GM04503 (cell line): Measurements from ENCODE around the gene CHN2.

Experiments used
- DNase-seq: peaks from one replicate; pipeline ENCODE4 v3.0.0-alpha.2; 2012; ENCODE audit warnings: low read depth

CHN2 gene

GRCh38 chr7:29401769-29402168, 207.2 kb downstream of the CHN2 start:
- no peak for DNase-seq

- DNase-seq = no peak
Measured at GRCh38 chr7:29405891-29406290, 211.3 kb downstream of the CHN2 start.

GRCh38 chr7:29406366-29406765, 211.8 kb downstream of the CHN2 start:
- no peak for DNase-seq

- DNase-seq = peak; percentile 40
Measured at GRCh38 chr7:29408841-29409243, 214.3 kb downstream of the CHN2 start.

- no peak for DNase-seq
Measured at GRCh38 chr7:29410996-29411395, 216.4 kb downstream of the CHN2 start.

- no peak for DNase-seq
Measured at GRCh38 chr7:29412912-29413311, 218.3 kb downstream of the CHN2 start.

- DNase-seq = no peak
Measured at GRCh38 chr7:29413626-29414136, 219.1 kb downstream of the CHN2 start.

- no peak for DNase-seq
Measured at GRCh38 chr7:29414216-29414615, 219.6 kb downstream of the CHN2 start.

- DNase-seq = no peak
Measured at GRCh38 chr7:29415215-29415614, 220.6 kb downstream of the CHN2 start.

- DNase-seq = no peak
Measured at GRCh38 chr7:29416276-29416937, 221.8 kb downstream of the CHN2 start.

GRCh38 chr7:29416938-29417305, 222.3 kb downstream of the CHN2 start:
- no peak for DNase-seq

GRCh38 chr7:29418056-29418455, 223.5 kb downstream of the CHN2 start:
- DNase-seq = no peak

GRCh38 chr7:29418651-29419050, 224.1 kb downstream of the CHN2 start:
- DNase-seq = no peak

GRCh38 chr7:29420011-29420410, 225.4 kb downstream of the CHN2 start:
- no peak for DNase-seq

- DNase-seq = no peak
Measured at GRCh38 chr7:29421010-29421956, 226.7 kb downstream of the CHN2 start.

- DNase-seq = no peak
Measured at GRCh38 chr7:29422829-29423228, 228.3 kb downstream of the CHN2 start.

GRCh38 chr7:29424295-29424983, 229.9 kb downstream of the CHN2 start:
- no peak for DNase-seq

- no peak for DNase-seq
Measured at GRCh38 chr7:29424984-29425309, 230.4 kb downstream of the CHN2 start.

GRCh38 chr7:29426587-29426986, 232.0 kb downstream of the CHN2 start:
- DNase-seq = no peak

- no peak for DNase-seq
Measured at GRCh38 chr7:29429401-29429800, 234.8 kb downstream of the CHN2 start.

GRCh38 chr7:29430279-29430949, 235.8 kb downstream of the CHN2 start:
- DNase-seq = no peak

- no peak for DNase-seq
Measured at GRCh38 chr7:29431686-29432085, 237.1 kb downstream of the CHN2 start.
